GM23338 (cell line): ENCODE results near the gene TRPM3. TPM values are rescaled to one million over a fixed set of nuclear protein-coding genes. Genes with fewer than 3 reads are reported as not detected.

Experiments used
- ATAC-seq: fragments of 200-7000 bp; cut with Tn5 transposase; 3 replicates; pipeline ENCODE4 v1.9.1; 2020
- DNase-seq: peaks from one replicate; pipeline ENCODE4 v3.0.0-alpha.2; 2015; ENCODE audit warnings: low spot score
- H2AFZ ChIP-seq: fragments of 200-600 bp; sonication (generic); 2 replicates; pipeline ENCODE4 v1.8.0; 2016; ENCODE audit warnings: antibody characterized with exemption, mild to moderate bottlenecking, moderate library complexity
- H3F3A ChIP-seq: fragments of 200-600 bp; sonication (generic); replicated peaks from 2 replicates; pipeline ENCODE4 v1.8.0; 2017; ENCODE audit warnings: antibody characterized with exemption, mixed run types, low read depth
- H3K27ac ChIP-seq: fragments of 200-600 bp; sonication (generic); 2 replicates; pipeline ENCODE4 v1.6.1; 2016; ENCODE audit warnings: low read depth
- H3K27me3 ChIP-seq: fragments of 200-600 bp; sonication (generic); 2 replicates; pipeline ENCODE4 v1.8.0; 2016; ENCODE audit warnings: mild to moderate bottlenecking, mixed run types, moderate library complexity; ENCODE audit not compliant: insufficient read depth
- H3K36me3 ChIP-seq: fragments of 200-600 bp; sonication (generic); 2 replicates; pipeline ENCODE4 v1.8.0; 2016; ENCODE audit warnings: mild to moderate bottlenecking; ENCODE audit not compliant: insufficient read depth
- H3K4me1 ChIP-seq: fragments of 200-600 bp; sonication (generic); 2 replicates; pipeline ENCODE4 v1.8.0; 2016; ENCODE audit warnings: mild to moderate bottlenecking, moderate library complexity; ENCODE audit not compliant: insufficient read depth
- H3K4me2 ChIP-seq: fragments of 200-600 bp; sonication (generic); 2 replicates; pipeline ENCODE4 v1.7.1; 2017; ENCODE audit warnings: mixed run types
- H3K4me3 ChIP-seq: fragments of 200-600 bp; sonication (generic); 2 replicates; pipeline ENCODE4 v1.6.1; 2016; ENCODE audit warnings: mixed run types
- H3K79me2 ChIP-seq: fragments of 200-600 bp; sonication (generic); replicated peaks from 2 replicates; pipeline ENCODE4 v1.8.0; 2017; ENCODE audit warnings: mild to moderate bottlenecking; ENCODE audit not compliant: insufficient read depth
- H3K9me2 ChIP-seq: fragments of 200-600 bp; sonication (generic); 2 replicates; pipeline ENCODE4 v1.8.0; 2017; ENCODE audit not compliant: insufficient read depth
- H4K20me1 ChIP-seq: fragments of 200-600 bp; sonication (generic); replicated peaks from 2 replicates; pipeline ENCODE4 v1.8.0; 2017; ENCODE audit warnings: mild to moderate bottlenecking; ENCODE audit not compliant: insufficient read depth
- H3K27ac Mint-ChIP-seq: 2 replicates; pipeline ENCODE4 v1.8.0; 2020; ENCODE audit warnings: inconsistent platforms, mild to moderate bottlenecking, moderate library complexity, mixed read lengths
- H3K27me3 Mint-ChIP-seq: 3 replicates; pipeline ENCODE4 v1.8.0; 2022; ENCODE audit warnings: low read depth, mild to moderate bottlenecking, moderate library complexity, mixed read lengths, inconsistent platforms; ENCODE audit not compliant: insufficient read depth, poor library complexity
- H3K36me3 Mint-ChIP-seq: 3 replicates; pipeline ENCODE4 v1.8.0; 2021; ENCODE audit warnings: low read depth, mild to moderate bottlenecking, inconsistent platforms, moderate library complexity, mixed read lengths
- H3K4me1 Mint-ChIP-seq: 3 replicates; pipeline ENCODE4 v1.8.0; 2020; ENCODE audit warnings: mild to moderate bottlenecking, inconsistent platforms, mixed read lengths
- H3K4me3 Mint-ChIP-seq: 3 replicates; pipeline ENCODE4 v1.8.0; 2021; ENCODE audit warnings: moderate library complexity, mild to moderate bottlenecking, inconsistent platforms, mixed read lengths
- H3K9me3 Mint-ChIP-seq: 3 replicates; pipeline ENCODE4 v1.8.0; 2020; ENCODE audit warnings: moderate library complexity, mild to moderate bottlenecking, inconsistent platforms, mixed read lengths
- CREB1 ChIP-seq: fragments of 250-450 bp; sonication (Bioruptor Pico); IDR thresholded peaks from 2 replicates; pipeline ENCODE4 v1.5.0; 2020; ENCODE audit warnings: low read depth, mild to moderate bottlenecking, moderate library complexity
- ETS1 ChIP-seq: IDR thresholded peaks from 2 replicates; pipeline ENCODE4 v1.6.1; 2016; ENCODE audit warnings: antibody characterized with exemption
- EZH2 ChIP-seq: fragments of 200-600 bp; sonication (generic); IDR thresholded peaks from one replicate; pipeline ENCODE4 v1.8.0; 2017; ENCODE audit warnings: antibody characterized with exemption, mild to moderate bottlenecking, low read depth; ENCODE audit not compliant: unreplicated experiment
- EZH2phosphoT487 ChIP-seq: fragments of 200-600 bp; sonication (generic); IDR thresholded peaks from one replicate; pipeline ENCODE4 v1.8.1; 2018; ENCODE audit warnings: antibody characterized with exemption; ENCODE audit not compliant: unreplicated experiment
- JUNB ChIP-seq: IDR thresholded peaks from one replicate; pipeline ENCODE4 v1.6.1; 2016; ENCODE audit warnings: antibody characterized with exemption; ENCODE audit not compliant: unreplicated experiment
- NANOG ChIP-seq: IDR thresholded peaks from 2 replicates; pipeline ENCODE4 v1.6.1; 2016; ENCODE audit warnings: antibody characterized with exemption, borderline replicate concordance
- POLR2AphosphoS5 ChIP-seq: IDR thresholded peaks from 2 replicates; pipeline ENCODE4 v1.6.1; 2016; ENCODE audit warnings: antibody characterized with exemption, low read depth
- STAT1 ChIP-seq: IDR thresholded peaks from one replicate; pipeline ENCODE4 v1.6.1; 2016; ENCODE audit warnings: antibody characterized with exemption; ENCODE audit not compliant: unreplicated experiment
- ZNF114 ChIP-seq: fragments of 250-450 bp; sonication (Bioruptor Pico); IDR thresholded peaks from 2 replicates; pipeline ENCODE4 v1.5.0; 2020; ENCODE audit warnings: mild to moderate bottlenecking, moderate library complexity
- ZNF331 ChIP-seq: fragments of 250-450 bp; sonication (Bioruptor Pico); IDR thresholded peaks from 2 replicates; pipeline ENCODE4 v1.5.0; 2020; ENCODE audit warnings: low read depth, mild to moderate bottlenecking, moderate library complexity
- polyA plus RNA-seq: library from polyadenylated mRNA; unstranded; fragments of >200 nt; fragmentation: Nextera tagmentation; extraction: Ambion mirVana; gene quantifications from 2 replicates; pipeline ENCODE4 v1.2.1, GENCODE V29; 2016
- total RNA-seq: library from RNA; depleted of rRNA; stranded (reverse); fragments of >200 nt; shearing (Covaris generic); gene quantifications from 2 replicates; pipeline ENCODE4 v1.2.3, GENCODE V29; 2014
- TF ChIP-seq, protein P1 (sequence below): fragments of 250-450 bp; sonication (Bioruptor Pico); IDR thresholded peaks from 2 replicates; pipeline ENCODE4 v1.5.0; 2020; ENCODE audit warnings: mild to moderate bottlenecking, moderate library complexity
- TF ChIP-seq, protein P2 (sequence below): IDR thresholded peaks from one replicate; pipeline ENCODE4 v1.6.1; 2018; ENCODE audit warnings: antibody characterized with exemption; ENCODE audit not compliant: unreplicated experiment
- TF ChIP-seq, protein P3 (sequence below), 2 experiments: fragments of 200-600 bp in 1 of 2; sonication (generic) in 1 of 2; conservative IDR thresholded peaks; 2 replicates each; pipeline versions ENCODE4 v1.5.1 to v1.6.1; 2016 to 2017; ENCODE audit warnings: antibody characterized with exemption in 2 of 2, low read depth in 2 of 2, mild to moderate bottlenecking in 2 of 2, moderate library complexity in 1 of 2

The TRPM3 gene
- total and polyA plus RNA-seq, 2 experiments from 2014 or later, result 2.8 to 8.2 TPM

DNA sequence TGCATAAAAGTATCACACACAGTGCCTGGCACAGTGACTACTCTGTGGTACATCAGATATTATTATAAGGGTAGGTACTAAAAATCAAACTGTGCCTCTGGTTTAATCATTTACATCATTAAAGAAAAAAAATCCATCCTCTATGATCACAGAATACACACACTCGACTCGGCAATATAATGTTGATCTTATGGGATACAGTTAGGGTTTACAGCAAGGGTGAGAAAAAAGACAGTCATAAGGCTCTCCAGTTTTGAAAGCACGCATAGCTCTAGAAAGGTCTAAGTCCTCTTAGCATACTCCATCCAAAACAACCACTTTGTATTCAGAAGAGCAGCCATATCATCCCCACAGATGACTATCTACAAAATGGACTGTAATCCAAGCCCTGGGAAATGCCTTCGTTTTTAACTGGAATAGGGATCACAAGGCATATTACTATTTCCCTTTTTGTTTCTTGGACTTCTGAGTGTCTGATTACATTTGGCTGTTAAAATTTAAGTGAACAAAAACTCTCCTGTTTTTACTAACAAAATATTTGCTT, 26.6 kb downstream of the TRPM3 start:
- H3K4me3 ChIP-seq, result no peak overlapping the region
- no peak overlapping the region for H3K27ac ChIP-seq
- H4K20me1 ChIP-seq, result no peaks in the 10 kb centered on the region
- Mint-ChIP-seq H3K9me3 (no peaks in the 10 kb centered on the region), H3K27me3 (no peaks in the 10 kb centered on the region), H3K4me1 (peaks cover 16% of the 10 kb centered on the region), H3K27ac (no peak overlapping the region), H3K4me3 (no peak overlapping the region), H3K36me3 (peaks cover 7% of the 10 kb centered on the region; the same call in 2 of the 3 replicates)
- H3K27me3 ChIP-seq, result no peaks in the 10 kb centered on the region
- H3K4me1 ChIP-seq, result no peaks in the 10 kb centered on the region
- no peaks in the 10 kb centered on the region for H3F3A ChIP-seq
- TF ChIP-seq NANOG, result no peak
- TF ChIP-seq ZNF331 (CRISPR knock-in tag), result no peak
- no peak for TF ChIP-seq ZNF114
- TF ChIP-seq, protein P1, sequence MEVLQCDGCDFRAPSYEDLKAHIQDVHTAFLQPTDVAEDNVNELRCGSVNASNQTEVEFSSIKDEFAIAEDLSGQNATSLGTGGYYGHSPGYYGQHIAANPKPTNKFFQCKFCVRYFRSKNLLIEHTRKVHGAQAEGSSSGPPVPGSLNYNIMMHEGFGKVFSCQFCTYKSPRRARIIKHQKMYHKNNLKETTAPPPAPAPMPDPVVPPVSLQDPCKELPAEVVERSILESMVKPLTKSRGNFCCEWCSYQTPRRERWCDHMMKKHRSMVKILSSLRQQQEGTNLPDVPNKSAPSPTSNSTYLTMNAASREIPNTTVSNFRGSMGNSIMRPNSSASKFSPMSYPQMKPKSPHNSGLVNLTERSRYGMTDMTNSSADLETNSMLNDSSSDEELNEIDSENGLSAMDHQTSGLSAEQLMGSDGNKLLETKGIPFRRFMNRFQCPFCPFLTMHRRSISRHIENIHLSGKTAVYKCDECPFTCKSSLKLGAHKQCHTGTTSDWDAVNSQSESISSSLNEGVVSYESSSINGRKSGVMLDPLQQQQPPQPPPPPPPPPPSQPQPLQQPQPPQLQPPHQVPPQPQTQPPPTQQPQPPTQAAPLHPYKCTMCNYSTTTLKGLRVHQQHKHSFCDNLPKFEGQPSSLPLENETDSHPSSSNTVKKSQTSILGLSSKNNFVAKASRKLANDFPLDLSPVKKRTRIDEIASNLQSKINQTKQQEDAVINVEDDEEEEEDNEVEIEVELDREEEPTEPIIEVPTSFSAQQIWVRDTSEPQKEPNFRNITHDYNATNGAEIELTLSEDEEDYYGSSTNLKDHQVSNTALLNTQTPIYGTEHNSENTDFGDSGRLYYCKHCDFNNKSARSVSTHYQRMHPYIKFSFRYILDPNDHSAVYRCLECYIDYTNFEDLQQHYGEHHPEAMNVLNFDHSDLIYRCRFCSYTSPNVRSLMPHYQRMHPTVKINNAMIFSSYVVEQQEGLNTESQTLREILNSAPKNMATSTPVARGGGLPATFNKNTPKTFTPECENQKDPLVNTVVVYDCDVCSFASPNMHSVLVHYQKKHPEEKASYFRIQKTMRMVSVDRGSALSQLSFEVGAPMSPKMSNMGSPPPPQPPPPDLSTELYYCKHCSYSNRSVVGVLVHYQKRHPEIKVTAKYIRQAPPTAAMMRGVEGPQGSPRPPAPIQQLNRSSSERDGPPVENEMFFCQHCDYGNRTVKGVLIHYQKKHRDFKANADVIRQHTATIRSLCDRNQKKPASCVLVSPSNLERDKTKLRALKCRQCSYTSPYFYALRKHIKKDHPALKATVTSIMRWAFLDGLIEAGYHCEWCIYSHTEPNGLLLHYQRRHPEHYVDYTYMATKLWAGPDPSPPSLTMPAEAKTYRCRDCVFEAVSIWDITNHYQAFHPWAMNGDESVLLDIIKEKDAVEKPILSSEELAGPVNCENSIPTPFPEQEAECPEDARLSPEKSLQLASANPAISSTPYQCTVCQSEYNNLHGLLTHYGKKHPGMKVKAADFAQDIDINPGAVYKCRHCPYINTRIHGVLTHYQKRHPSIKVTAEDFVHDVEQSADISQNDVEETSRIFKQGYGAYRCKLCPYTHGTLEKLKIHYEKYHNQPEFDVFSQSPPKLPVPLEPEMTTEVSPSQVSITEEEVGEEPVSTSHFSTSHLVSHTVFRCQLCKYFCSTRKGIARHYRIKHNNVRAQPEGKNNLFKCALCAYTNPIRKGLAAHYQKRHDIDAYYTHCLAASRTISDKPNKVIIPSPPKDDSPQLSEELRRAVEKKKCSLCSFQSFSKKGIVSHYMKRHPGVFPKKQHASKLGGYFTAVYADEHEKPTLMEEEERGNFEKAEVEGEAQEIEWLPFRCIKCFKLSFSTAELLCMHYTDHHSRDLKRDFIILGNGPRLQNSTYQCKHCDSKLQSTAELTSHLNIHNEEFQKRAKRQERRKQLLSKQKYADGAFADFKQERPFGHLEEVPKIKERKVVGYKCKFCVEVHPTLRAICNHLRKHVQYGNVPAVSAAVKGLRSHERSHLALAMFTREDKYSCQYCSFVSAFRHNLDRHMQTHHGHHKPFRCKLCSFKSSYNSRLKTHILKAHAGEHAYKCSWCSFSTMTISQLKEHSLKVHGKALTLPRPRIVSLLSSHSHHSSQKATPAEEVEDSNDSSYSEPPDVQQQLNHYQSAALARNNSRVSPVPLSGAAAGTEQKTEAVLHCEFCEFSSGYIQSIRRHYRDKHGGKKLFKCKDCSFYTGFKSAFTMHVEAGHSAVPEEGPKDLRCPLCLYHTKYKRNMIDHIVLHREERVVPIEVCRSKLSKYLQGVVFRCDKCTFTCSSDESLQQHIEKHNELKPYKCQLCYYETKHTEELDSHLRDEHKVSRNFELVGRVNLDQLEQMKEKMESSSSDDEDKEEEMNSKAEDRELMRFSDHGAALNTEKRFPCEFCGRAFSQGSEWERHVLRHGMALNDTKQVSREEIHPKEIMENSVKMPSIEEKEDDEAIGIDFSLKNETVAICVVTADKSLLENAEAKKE (CRISPR knock-in tag), result no peak
- TF ChIP-seq, protein P2, sequence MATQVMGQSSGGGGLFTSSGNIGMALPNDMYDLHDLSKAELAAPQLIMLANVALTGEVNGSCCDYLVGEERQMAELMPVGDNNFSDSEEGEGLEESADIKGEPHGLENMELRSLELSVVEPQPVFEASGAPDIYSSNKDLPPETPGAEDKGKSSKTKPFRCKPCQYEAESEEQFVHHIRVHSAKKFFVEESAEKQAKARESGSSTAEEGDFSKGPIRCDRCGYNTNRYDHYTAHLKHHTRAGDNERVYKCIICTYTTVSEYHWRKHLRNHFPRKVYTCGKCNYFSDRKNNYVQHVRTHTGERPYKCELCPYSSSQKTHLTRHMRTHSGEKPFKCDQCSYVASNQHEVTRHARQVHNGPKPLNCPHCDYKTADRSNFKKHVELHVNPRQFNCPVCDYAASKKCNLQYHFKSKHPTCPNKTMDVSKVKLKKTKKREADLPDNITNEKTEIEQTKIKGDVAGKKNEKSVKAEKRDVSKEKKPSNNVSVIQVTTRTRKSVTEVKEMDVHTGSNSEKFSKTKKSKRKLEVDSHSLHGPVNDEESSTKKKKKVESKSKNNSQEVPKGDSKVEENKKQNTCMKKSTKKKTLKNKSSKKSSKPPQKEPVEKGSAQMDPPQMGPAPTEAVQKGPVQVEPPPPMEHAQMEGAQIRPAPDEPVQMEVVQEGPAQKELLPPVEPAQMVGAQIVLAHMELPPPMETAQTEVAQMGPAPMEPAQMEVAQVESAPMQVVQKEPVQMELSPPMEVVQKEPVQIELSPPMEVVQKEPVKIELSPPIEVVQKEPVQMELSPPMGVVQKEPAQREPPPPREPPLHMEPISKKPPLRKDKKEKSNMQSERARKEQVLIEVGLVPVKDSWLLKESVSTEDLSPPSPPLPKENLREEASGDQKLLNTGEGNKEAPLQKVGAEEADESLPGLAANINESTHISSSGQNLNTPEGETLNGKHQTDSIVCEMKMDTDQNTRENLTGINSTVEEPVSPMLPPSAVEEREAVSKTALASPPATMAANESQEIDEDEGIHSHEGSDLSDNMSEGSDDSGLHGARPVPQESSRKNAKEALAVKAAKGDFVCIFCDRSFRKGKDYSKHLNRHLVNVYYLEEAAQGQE, result no peak
- TF ChIP-seq CREB1, result no peak
- no peak for TF ChIP-seq POLR2AphosphoS5
- TF ChIP-seq, protein P3, sequence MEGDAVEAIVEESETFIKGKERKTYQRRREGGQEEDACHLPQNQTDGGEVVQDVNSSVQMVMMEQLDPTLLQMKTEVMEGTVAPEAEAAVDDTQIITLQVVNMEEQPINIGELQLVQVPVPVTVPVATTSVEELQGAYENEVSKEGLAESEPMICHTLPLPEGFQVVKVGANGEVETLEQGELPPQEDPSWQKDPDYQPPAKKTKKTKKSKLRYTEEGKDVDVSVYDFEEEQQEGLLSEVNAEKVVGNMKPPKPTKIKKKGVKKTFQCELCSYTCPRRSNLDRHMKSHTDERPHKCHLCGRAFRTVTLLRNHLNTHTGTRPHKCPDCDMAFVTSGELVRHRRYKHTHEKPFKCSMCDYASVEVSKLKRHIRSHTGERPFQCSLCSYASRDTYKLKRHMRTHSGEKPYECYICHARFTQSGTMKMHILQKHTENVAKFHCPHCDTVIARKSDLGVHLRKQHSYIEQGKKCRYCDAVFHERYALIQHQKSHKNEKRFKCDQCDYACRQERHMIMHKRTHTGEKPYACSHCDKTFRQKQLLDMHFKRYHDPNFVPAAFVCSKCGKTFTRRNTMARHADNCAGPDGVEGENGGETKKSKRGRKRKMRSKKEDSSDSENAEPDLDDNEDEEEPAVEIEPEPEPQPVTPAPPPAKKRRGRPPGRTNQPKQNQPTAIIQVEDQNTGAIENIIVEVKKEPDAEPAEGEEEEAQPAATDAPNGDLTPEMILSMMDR (conservative IDR thresholded peaks at IDR 0.05; ENCODE audit: low read depth in 2 of 2), result no peak
- TF ChIP-seq JUNB, result no peak
- TF ChIP-seq EZH2phosphoT487, result no peak
- TF ChIP-seq STAT1, result no peak
- TF ChIP-seq ETS1, result no peak
- no peak for TF ChIP-seq EZH2
- ATAC-seq, result no peak
- no peaks in the 10 kb centered on the region for H3K9me2 ChIP-seq
- H2AFZ ChIP-seq, result no peak overlapping the region
- peaks cover 2% of the 10 kb centered on the region; the same call in 1 of the 2 replicates for H3K79me2 ChIP-seq
- no peaks in the 10 kb centered on the region for H3K36me3 ChIP-seq
- no peak overlapping the region for H3K4me2 ChIP-seq
- no peak for DNase-seq
